NCI-H1048 (cell line): ENCODE data around the gene LRP11.
A peak's percentile ranks its signal among the peaks of the same experiment; 100 is the strongest.
"Not testable (repeated sequence)": the region's sequence is repeated elsewhere in the genome, so short reads cannot be mapped to it uniquely, and the experiment has no call there.

Experiments used
- DNase-seq: peaks from one replicate; lab custom pipeline; 2025; lab: John Stamatoyannopoulos, UW

LRP11 gene

GRCh38 chr6:149863698-149864577 lies at the start of gene LRP11:
TSS of gene LRP11 (minus strand) at chr6:149864359. CDS start at chr6:149864020, 339 bp downstream.
- DNase-seq = peak; percentile 65

- no peak for DNase-seq
Measured at GRCh38 chr6:149913540-149914240, 49.5 kb upstream of the LRP11 start.

- no peak for DNase-seq
Measured at GRCh38 chr6:149913085-149913484, 48.9 kb upstream of the LRP11 start.

GRCh38 chr6:149912680-149913079 lies 48.5 kb upstream of the LRP11 start:
- not testable (repeated sequence) for DNase-seq

- DNase-seq = no peak
Measured at GRCh38 chr6:149910721-149911151, 46.6 kb upstream of the LRP11 start.

GRCh38 chr6:149909701-149910470 lies 45.7 kb upstream of the LRP11 start:
- no peak for DNase-seq

GRCh38 chr6:149908480-149908879 lies 44.3 kb upstream of the LRP11 start:
- DNase-seq = not testable (repeated sequence)

GRCh38 chr6:149907317-149907716 lies 43.2 kb upstream of the LRP11 start:
- no peak for DNase-seq

- no peak for DNase-seq
Measured at GRCh38 chr6:149906405-149906804, 42.2 kb upstream of the LRP11 start.

- DNase-seq = no peak
Measured at GRCh38 chr6:149905911-149906371, 41.8 kb upstream of the LRP11 start.

- DNase-seq = no peak
Measured at GRCh38 chr6:149905371-149905910, 41.3 kb upstream of the LRP11 start.

GRCh38 chr6:149904661-149905370 lies 40.7 kb upstream of the LRP11 start:
- DNase-seq = no peak

GRCh38 chr6:149903938-149904611 lies 39.9 kb upstream of the LRP11 start:
- DNase-seq = no peak

GRCh38 chr6:149901444-149902140 lies 37.4 kb upstream of the LRP11 start:
- DNase-seq = no peak

GRCh38 chr6:149900620-149901443 lies 36.7 kb upstream of the LRP11 start:
- no peak for DNase-seq

GRCh38 chr6:149899926-149900619 lies 35.9 kb upstream of the LRP11 start:
- no peak for DNase-seq

- no peak for DNase-seq
Measured at GRCh38 chr6:149899486-149899885, 35.3 kb upstream of the LRP11 start.

- DNase-seq = no peak
Measured at GRCh38 chr6:149898966-149899365, 34.8 kb upstream of the LRP11 start.
